Measurements from ENCODE around the gene SLC7A9.

The SLC7A9 gene

GRCh38 chr19:32824916-32825608, 44.5 kb downstream of the SLC7A9 start:
- DNase-seq (ENCODE audit: low read depth) = no peak

GRCh38 chr19:32824191-32824751, 45.3 kb downstream of the SLC7A9 start:
- no peak for DNase-seq (ENCODE audit: low read depth)

GRCh38 chr19:32823747-32824102, 45.8 kb downstream of the SLC7A9 start:
- DNase-seq (ENCODE audit: low read depth) = no peak

GRCh38 chr19:32822916-32823746, 46.4 kb downstream of the SLC7A9 start:
- no peak for DNase-seq (ENCODE audit: low read depth)

- no peak for DNase-seq (ENCODE audit: low read depth)
These were observed 49.9 kb downstream of the SLC7A9 start for GRCh38 chr19:32819419-32820400.

GRCh38 chr19:32818536-32818935, 51.0 kb downstream of the SLC7A9 start:
- DNase-seq (ENCODE audit: low read depth) = no peak

GRCh38 chr19:32817569-32818476, 51.7 kb downstream of the SLC7A9 start:
- no peak for DNase-seq (ENCODE audit: low read depth)

- DNase-seq (ENCODE audit: low read depth) = no peak
These were observed 52.9 kb downstream of the SLC7A9 start for GRCh38 chr19:32816555-32817099.

- no peak for DNase-seq (ENCODE audit: low read depth)
These were observed 54.9 kb downstream of the SLC7A9 start for GRCh38 chr19:32814624-32815023.

- DNase-seq (ENCODE audit: low read depth) = no peak
These were observed 55.6 kb downstream of the SLC7A9 start for GRCh38 chr19:32813862-32814425.

- DNase-seq (ENCODE audit: low read depth) = no peak
These were observed 57.0 kb downstream of the SLC7A9 start for GRCh38 chr19:32812571-32812970.

GRCh38 chr19:32812036-32812435, 57.5 kb downstream of the SLC7A9 start:
- DNase-seq (ENCODE audit: low read depth) = no peak

- no peak for DNase-seq (ENCODE audit: low read depth)
These were observed 58.4 kb downstream of the SLC7A9 start for GRCh38 chr19:32811151-32811550.

- DNase-seq (ENCODE audit: low read depth) = no peak
These were observed 59.1 kb downstream of the SLC7A9 start for GRCh38 chr19:32810452-32810851.

- DNase-seq (ENCODE audit: low read depth) = no peak
These were observed 59.8 kb downstream of the SLC7A9 start for GRCh38 chr19:32809754-32810153.

- no peak for DNase-seq (ENCODE audit: low read depth)
These were observed 60.3 kb downstream of the SLC7A9 start for GRCh38 chr19:32809254-32809653.

GRCh38 chr19:32808236-32808635, 61.3 kb downstream of the SLC7A9 start:
- DNase-seq (ENCODE audit: low read depth) = no peak

GRCh38 chr19:32802840-32803239, 66.7 kb downstream of the SLC7A9 start:
- DNase-seq (ENCODE audit: low read depth) = no peak

- DNase-seq (ENCODE audit: low read depth) = no peak
These were observed 68.8 kb downstream of the SLC7A9 start for GRCh38 chr19:32800754-32801153.

- no peak for DNase-seq (ENCODE audit: low read depth)
These were observed 69.4 kb downstream of the SLC7A9 start for GRCh38 chr19:32800191-32800590.

Data from activated T-helper 1 cell treated with Interleukin-2 at 50 U/mL for 16 hours (primary cell).